NB4 (cell line): ENCODE measurements around the gene ADK.

Experiments used
- MYC ChIP-seq: IDR thresholded peaks from 2 replicates; pipeline ENCODE4 v1.6.1; 2011; ENCODE audit warnings: low read depth, low read length
- POLR2A ChIP-seq: IDR thresholded peaks from 2 replicates; pipeline ENCODE4 v1.6.1; 2011; ENCODE audit warnings: mild to moderate bottlenecking; ENCODE audit not compliant: insufficient read length; ENCODE audit errors: extremely low read depth
- TF ChIP-seq, protein P1 (sequence below): IDR thresholded peaks from one replicate; pipeline ENCODE4 v1.5.1; 2012; ENCODE audit warnings: low read depth, low read length
- TF ChIP-seq, protein P2 (sequence below): IDR thresholded peaks from 2 replicates; pipeline ENCODE4 v1.6.1; 2011; ENCODE audit warnings: low read depth, low read length

DNA sequence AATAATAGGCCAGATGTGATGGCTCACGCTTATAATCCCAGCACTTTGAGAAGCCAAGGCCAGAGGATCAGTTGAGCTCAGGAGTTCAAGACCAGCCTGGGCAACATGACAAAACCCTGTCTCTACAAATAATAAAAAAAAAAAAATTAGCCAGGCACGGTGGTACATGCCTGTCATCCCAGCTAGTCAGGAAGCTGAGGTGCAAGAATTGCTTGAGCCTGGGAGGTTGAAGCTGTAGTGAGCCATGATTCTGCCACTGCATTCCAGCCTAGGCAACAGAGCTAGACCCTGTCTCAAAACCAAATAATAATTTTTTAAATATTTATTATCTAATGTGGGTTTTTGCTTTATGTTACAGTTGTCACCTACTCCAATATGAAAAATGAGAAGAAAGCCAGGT is 178.9 kb downstream of the ADK start:
- TF ChIP-seq, protein P1, sequence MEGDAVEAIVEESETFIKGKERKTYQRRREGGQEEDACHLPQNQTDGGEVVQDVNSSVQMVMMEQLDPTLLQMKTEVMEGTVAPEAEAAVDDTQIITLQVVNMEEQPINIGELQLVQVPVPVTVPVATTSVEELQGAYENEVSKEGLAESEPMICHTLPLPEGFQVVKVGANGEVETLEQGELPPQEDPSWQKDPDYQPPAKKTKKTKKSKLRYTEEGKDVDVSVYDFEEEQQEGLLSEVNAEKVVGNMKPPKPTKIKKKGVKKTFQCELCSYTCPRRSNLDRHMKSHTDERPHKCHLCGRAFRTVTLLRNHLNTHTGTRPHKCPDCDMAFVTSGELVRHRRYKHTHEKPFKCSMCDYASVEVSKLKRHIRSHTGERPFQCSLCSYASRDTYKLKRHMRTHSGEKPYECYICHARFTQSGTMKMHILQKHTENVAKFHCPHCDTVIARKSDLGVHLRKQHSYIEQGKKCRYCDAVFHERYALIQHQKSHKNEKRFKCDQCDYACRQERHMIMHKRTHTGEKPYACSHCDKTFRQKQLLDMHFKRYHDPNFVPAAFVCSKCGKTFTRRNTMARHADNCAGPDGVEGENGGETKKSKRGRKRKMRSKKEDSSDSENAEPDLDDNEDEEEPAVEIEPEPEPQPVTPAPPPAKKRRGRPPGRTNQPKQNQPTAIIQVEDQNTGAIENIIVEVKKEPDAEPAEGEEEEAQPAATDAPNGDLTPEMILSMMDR: no peak
- TF ChIP-seq MYC (no peak), POLR2A (no peak)
- TF ChIP-seq, protein P2, sequence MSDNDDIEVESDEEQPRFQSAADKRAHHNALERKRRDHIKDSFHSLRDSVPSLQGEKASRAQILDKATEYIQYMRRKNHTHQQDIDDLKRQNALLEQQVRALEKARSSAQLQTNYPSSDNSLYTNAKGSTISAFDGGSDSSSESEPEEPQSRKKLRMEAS: no peak
